ENCODE measurements around the gene FCRL5.

The FCRL5 gene

DNA sequence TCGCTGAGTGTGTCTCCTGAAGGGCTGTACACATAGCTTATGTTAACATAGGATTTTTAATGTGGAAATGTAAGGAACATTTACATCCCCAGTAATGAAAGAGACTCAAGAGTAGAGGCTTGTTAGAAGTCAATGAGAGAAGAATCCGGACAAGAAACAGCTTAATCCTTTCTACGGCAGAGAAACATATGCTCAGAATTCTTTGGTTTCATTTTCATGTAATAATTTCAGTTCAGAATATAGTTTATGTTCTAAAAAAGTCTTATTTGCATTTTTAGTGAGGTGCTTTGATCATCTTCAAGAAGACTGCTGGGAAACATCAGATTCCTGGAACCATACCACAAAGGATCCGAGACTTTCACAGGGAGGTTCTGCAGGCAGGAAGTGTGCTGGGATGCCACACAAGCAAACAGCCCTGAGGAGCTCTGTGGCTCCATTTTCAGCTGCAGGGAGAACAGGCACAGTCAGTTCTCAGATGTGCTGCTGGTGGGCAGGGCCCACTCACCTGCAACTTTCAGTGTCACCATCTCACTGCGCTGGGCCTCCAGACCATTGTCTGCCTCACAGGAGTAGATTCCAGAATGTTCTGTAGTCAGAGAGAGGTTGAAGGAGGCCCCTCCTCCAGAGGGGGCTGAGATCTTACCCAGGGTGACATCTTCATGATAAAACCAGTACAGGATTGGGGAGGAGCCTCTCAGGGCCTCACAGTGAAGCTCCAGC is 28.4 kb downstream of the FCRL5 start:
- DNase-seq, result no peak

DNA sequence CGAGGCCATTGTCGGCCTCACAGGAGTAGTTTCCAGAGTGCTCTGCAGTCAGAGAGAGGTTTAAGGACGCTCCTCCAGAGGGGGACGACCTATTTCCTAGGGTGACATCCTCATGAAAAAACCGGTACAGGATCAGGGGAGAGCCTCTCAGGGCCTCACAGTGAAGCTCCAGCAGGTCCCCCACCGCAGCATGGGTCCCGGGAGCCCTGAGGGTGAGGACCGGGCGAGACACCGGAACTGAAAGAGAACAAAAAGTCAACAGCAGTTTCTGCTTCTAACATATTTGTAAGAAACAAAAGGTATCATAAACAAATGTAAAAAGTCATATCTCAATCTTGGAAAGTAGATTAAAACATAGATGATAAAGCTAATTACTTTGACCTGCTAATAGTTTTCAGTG is 31.3 kb downstream of the FCRL5 start:
- no peak for DNase-seq

DNA sequence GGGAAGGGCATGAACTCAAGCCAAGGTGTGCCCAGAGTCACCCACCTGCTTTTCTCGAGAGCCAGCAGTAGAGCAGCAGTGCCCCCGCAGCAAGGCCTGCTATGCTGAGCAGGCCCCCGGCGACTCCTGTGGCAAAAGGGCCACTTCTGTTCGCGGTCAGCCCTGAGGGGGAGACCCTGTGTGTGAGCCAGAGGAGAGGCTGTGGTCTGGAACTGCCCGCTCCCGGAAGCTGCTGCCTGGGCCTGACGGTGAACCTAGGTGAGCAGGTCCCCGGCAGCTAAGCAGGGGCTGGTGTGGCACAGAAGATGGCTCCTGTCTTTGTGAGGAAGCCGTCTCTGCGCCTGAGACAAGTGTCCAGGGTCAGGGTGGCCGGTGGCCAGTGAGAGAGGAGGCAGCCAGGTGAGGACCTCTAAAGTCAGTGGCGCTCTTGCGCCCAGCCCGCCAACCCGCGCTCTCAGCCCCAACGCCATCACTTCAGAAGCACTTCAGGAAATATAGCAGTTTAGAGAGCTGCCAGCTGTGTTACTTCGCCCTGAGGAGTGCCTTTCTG is 31.9 kb downstream of the FCRL5 start:
- DNase-seq, result no peak

- no peak for DNase-seq
These were observed 32.9 kb downstream of the FCRL5 start for GRCh38 chr1:157519451-157519850.

GRCh38 chr1:157517016-157517415 is 35.3 kb downstream of the FCRL5 start:
- no peak for DNase-seq

DNA sequence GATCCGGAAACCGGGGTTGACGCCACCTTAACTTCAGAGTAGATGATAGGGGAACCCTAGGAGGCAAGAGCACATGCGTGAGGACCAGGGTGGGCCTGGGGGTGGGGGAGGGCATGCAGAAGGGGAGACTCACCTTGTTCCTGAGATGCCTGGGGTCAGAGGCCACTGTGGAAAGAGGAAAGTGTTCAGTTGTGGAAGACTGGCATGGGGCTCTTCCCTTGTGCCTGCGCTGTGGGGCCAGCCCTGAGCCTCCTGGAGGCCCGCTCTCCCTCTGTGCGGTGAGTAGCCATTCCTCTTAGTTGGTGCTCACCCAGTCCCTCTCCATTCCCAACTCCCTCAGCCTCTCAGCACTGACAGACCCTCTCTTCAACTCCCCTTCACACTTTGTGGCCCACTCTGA is 36.6 kb downstream of the FCRL5 start:
- no peak for DNase-seq

- no peak for DNase-seq
These were observed 37.2 kb downstream of the FCRL5 start for GRCh38 chr1:157515141-157515540.

- DNase-seq, result no peak
These were observed 40.0 kb downstream of the FCRL5 start for GRCh38 chr1:157512036-157512969.

DNA sequence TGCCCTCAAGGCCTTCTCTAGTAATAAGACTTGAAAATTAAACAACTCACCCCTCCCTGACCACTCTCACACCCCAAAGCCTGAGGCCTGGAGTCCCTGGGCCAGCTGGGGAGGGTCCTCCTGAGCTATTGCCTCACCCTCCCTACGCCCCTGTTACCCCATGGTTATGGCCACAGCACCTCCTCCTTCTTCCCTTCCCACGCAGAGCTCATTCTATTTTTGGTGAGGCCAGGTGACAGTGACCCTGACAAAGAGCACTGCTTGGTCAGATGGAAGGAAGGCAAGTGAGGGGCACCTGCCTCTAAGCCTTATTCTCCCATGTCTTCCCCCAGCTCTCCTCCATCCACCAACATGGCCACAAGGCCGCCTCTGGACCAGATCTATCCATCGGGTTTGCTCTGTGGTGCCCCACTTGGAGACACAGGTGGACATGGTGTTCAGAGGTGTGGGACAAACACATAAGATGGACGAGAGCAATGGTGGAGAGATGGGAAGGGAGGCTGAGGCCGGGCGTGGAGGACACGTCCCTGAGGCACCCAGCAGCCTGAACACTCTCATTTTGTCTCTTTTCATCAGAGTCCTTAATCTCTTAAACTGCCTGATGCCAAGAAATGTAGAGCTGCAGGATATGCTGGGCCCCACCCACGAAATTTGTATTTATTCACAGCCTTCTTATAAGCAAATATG is 42.6 kb downstream of the FCRL5 start:
- no peak for DNase-seq

DNA sequence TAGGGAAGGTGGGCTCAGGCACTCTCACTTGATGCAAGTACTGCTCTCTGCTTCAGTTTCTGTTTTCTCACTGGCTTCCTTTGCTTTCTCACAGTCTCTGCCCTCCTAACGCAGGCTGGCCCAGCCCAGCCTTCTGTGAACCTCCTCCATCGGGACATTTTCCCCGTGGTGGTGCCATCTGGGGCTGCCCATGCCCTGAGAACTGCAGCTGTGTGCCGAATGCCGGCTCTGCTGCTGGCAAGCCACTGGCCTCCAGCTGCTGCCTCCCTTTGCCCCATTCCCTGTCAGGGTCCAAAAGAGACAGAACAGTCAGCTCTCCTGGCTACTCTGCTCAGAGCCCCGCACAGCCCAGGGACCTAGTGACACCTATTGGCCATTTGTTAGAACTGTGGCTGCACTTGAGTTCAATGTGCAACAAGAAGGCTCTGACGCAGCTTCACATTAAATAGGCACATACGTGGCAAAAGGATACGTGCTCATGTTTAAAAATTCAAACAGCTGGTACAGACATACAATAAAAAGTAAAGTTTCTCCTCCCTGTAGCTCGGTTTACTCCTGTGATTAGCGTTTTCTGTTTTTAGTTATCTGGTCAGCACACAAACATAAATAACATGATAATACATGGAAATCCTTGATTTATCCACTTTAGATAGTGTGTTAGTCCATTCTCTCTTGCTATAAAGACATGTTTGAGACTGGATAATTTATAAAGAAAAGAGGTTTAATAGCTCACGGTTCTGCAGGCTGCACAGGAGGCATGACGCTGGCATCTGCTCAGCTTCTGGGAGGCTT is 46.6 kb downstream of the FCRL5 start:
- no peak for DNase-seq

DNA sequence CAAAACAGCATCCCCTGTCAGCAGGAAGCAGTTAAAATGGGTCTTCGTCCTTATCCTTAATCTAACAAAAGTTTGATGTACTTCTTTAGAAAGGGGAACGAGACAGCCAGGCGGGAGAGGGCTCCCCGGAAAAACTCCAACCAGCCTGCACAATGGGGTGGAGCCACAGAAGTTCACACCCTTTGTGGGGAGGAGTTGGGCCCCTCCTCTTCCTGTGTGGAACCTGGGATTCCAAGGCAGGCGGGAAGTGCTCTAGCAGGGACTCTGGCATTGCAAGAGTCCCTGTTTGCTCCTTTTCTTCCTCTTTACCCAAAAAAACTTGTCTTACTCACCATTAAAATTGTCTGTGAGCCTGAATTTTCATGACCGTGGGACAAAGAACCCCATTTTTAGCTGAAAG is 47.7 kb downstream of the FCRL5 start:
- no peak for DNase-seq

DNA sequence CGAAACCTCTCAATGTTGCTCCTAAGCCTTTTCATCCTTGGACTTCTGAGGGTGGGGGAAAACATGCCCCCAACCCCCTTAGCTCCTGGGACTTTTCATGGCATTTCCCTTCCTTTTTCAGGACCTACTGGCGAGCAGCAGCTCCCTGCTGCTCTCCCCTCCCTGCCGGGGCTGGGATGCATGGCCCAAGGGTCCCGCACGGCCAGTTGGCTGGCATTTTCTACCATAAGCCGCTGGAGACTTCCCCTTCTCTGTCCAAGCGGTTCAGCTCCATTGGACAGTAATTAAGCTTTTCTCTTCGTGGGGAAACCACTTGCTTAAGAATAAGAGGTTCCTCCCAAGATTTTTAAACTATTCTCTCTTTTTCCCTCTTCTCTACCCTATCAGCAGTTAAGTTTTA is 52.8 kb downstream of the FCRL5 start:
- DNase-seq, result no peak

GRCh38 chr1:157498736-157499090 is 53.6 kb downstream of the FCRL5 start:
- DNase-seq, result no peak

DNA sequence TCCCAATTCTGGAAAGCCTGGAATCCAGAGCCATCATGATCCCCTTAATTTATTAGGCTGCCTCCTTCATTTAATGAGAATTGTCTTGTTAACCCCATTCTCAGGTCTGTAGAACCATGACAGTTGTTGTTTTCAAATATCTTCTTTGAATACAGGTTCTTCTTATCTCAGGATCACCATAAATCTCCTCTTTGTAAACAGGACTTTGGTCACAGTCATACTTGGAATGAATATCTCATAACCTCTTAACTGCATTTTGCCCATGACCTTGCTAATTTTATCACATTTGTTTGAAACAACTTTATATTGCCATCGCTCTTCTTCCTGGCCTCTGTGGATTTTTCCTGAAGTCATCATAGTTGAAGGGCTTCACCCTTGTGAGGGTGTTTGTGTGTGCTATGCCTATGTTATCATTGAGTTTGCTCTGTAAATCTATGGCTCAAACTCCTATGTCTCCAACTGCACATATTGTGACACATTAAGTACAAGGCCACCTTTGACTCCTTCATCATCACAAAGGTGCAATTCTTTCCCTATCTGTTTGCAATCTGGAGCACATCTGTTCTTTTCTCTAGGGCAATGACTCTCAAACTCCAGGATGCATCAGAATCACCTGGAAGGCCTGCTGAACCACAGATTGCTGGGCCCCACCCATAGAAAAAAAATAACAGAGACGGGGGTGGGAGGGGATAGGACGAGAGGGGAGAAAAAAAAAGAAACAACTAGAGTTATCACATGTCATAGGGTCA is 54.2 kb downstream of the FCRL5 start:
- DNase-seq, result no peak

- no peak for DNase-seq
These were observed 55.0 kb downstream of the FCRL5 start for GRCh38 chr1:157497284-157497683.

- DNase-seq, result no peak
These were observed 56.2 kb downstream of the FCRL5 start for GRCh38 chr1:157496121-157496526.

DNA sequence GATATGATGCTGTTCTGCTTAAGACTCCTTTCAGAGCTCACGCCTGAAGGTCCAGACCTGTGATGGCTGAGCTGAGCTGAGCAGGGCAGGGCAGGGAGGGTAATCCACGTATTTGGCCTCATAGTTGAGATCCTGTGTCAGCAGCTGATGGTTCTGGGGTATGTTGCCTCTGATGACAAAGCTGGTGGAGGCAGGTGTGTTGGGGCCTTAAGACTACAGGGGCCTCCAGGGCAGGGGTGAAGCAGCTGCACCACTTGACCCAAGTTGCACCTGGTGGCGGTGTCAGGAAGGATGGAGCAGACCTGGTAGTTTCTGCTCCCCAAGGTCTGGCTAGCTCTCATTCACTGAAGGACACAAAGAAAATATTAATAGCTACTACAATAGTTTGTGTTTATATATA is 57.0 kb downstream of the FCRL5 start:
- no peak for DNase-seq

- DNase-seq, result no peak
These were observed 58.2 kb downstream of the FCRL5 start for GRCh38 chr1:157494093-157494492.

GRCh38 chr1:157490467-157491165 is 61.7 kb downstream of the FCRL5 start:
- DNase-seq, result no peak

DNA sequence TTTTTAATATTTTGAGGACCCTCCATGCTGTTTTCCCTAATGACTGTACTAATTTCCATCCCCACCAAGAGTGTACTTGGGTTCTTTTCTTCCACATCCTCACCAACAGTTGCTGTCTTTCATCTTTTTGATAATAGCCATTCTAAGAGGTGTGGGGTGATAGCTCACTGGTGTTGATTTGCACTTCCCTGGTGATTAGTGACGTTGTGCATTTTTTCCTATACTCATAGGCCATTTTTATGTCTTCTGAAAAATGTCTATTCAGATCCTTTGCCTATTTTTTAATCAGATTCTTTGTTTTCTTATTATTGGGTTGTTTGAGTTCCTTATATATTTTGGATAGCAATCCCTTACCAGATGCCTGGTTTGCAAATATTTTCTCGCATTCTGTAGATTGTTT is 64.2 kb downstream of the FCRL5 start:
- no peak for DNase-seq

DNA sequence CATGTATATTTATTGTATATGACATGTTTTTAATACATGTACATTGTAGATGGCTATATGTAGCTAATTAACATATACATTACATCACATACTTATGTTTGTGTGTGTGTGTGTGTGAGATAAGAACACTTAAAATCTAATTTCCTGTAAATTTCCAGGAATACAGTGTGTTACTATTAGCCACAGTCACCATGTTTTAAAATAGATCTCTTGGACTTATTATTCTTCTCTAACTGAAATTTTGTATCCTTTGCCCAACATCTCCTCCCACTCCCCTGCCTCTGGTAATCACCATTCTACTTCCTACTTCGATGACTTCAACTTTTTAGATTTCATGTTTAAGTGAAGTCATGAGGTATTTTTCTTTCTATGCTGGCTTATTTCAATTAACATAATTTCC is 64.8 kb downstream of the FCRL5 start:
- DNase-seq, result no peak
